ENCODE measurements around the gene RXRB.

GRCh38 chr6:33156561-33156960, 43.9 kb downstream of the RXRB start:
- TF ChIP-seq JUN (IDR thresholded peaks at IDR 0.05; ENCODE audit: borderline replicate concordance, insufficient read depth, insufficient read length, low read depth) (no peak), POLR2AphosphoS5 (IDR thresholded peaks at IDR 0.05; ENCODE audit: insufficient read depth, low read depth, low read length) (no peak)
